KMS-11 (cell line): ENCODE results near the gene TBL1X.

Source experiments
- H2AFZ ChIP-seq: fragments of 200-600 bp; sonication (generic); 2 replicates; pipeline ENCODE4 v1.6.1; 2016; ENCODE audit warnings: antibody characterized with exemption, mixed run types, low read depth
- H3K27ac ChIP-seq: fragments of 200-600 bp; sonication (generic); 2 replicates; pipeline ENCODE4 v1.6.1; 2016; ENCODE audit warnings: mild to moderate bottlenecking, mixed run types
- H3K27me3 ChIP-seq: fragments of 200-600 bp; sonication (generic); 2 replicates; pipeline ENCODE4 v1.6.1; 2017; ENCODE audit warnings: mild to moderate bottlenecking, low read depth, mixed run types, moderate library complexity; ENCODE audit not compliant: insufficient read depth
- H3K36me3 ChIP-seq: fragments of 200-600 bp; sonication (generic); 2 replicates; pipeline ENCODE4 v1.6.1; 2017; ENCODE audit warnings: mild to moderate bottlenecking, mixed run types; ENCODE audit not compliant: insufficient read depth
- H3K4me1 ChIP-seq: fragments of 200-600 bp; sonication (generic); 2 replicates; pipeline ENCODE4 v1.6.1; 2016; ENCODE audit warnings: mild to moderate bottlenecking, low read depth, mixed run types; ENCODE audit not compliant: poor library complexity, severe bottlenecking
- H3K4me2 ChIP-seq: fragments of 200-600 bp; sonication (generic); 2 replicates; pipeline ENCODE4 v1.7.0; 2016; ENCODE audit warnings: mild to moderate bottlenecking, mixed run types
- H3K4me3 ChIP-seq: fragments of 200-600 bp; sonication (generic); IDR thresholded peaks from 2 replicates; pipeline ENCODE4 v1.6.1; 2017; ENCODE audit warnings: low read depth, low read length, mixed read lengths; ENCODE audit not compliant: insufficient read depth
- H3K79me2 ChIP-seq: fragments of 200-600 bp; sonication (generic); 2 replicates; pipeline ENCODE4 v1.6.1; 2016; ENCODE audit warnings: low read depth, mixed run types; ENCODE audit not compliant: insufficient read depth
- H3K9ac ChIP-seq: fragments of 200-600 bp; sonication (generic); 2 replicates; pipeline ENCODE4 v1.6.1; 2016; ENCODE audit warnings: mild to moderate bottlenecking, mixed run types
- H4K20me1 ChIP-seq: fragments of 200-600 bp; sonication (generic); 2 replicates; pipeline ENCODE4 v1.6.1; 2016; ENCODE audit warnings: mild to moderate bottlenecking, mixed run types; ENCODE audit not compliant: insufficient read depth
- CTCF ChIP-seq: fragments of 200-600 bp; sonication (generic); conservative IDR thresholded peaks from 2 replicates; pipeline ENCODE4 v1.6.1; 2017; ENCODE audit warnings: low read depth, mild to moderate bottlenecking, antibody characterized with exemption, low read length, moderate library complexity, mixed read lengths

TBL1X gene

GRCh38 chrX:9739130-9739529 lies 274.3 kb downstream of the TBL1X start:
- Histone ChIP-seq H3K36me3 (no peaks in the 10 kb centered on the region), H3K4me3 (no peak overlapping the region), H4K20me1 (no peaks in the 10 kb centered on the region), H2AFZ (no peak overlapping the region), H3K27ac (no peak overlapping the region), H3K4me1 (no peaks in the 10 kb centered on the region), H3K79me2 (no peaks in the 10 kb centered on the region), H3K9ac (no peak overlapping the region), H3K4me2 (no peak overlapping the region), H3K27me3 (no peaks in the 10 kb centered on the region)
- no peak for TF ChIP-seq CTCF

GRCh38 chrX:9745417-9746115 lies 280.7 kb downstream of the TBL1X start:
- Histone ChIP-seq H4K20me1 (no peaks in the 10 kb centered on the region), H2AFZ (no peak overlapping the region; the same call in 1 of the 2 replicates), H3K9ac (no peak overlapping the region), H3K27me3 (no peaks in the 10 kb centered on the region), H3K4me1 (no peaks in the 10 kb centered on the region), H3K79me2 (no peaks in the 10 kb centered on the region), H3K36me3 (no peaks in the 10 kb centered on the region), H3K4me3 (no peak overlapping the region), H3K4me2 (no peak overlapping the region), H3K27ac (no peak overlapping the region)
- no peak for TF ChIP-seq CTCF

- Histone ChIP-seq H3K79me2 (no peaks in the 10 kb centered on the region), H3K27ac (no peak overlapping the region), H3K4me1 (no peaks in the 10 kb centered on the region), H2AFZ (no peak overlapping the region), H3K4me3 (no peak overlapping the region), H3K4me2 (no peak overlapping the region), H3K36me3 (no peaks in the 10 kb centered on the region), H4K20me1 (no peaks in the 10 kb centered on the region), H3K27me3 (no peaks in the 10 kb centered on the region), H3K9ac (no peak overlapping the region)
- no peak for TF ChIP-seq CTCF
These were observed 281.5 kb downstream of the TBL1X start for GRCh38 chrX:9746148-9746888.

- TF ChIP-seq CTCF: no peak
- H3K36me3 ChIP-seq: no peaks in the 10 kb centered on the region
- no peak overlapping the region for H3K4me3 ChIP-seq
- no peak overlapping the region for H2AFZ ChIP-seq
- H3K4me2 ChIP-seq: no peak overlapping the region
- no peak overlapping the region for H3K9ac ChIP-seq
- no peaks in the 10 kb centered on the region for H3K79me2 ChIP-seq
- H3K27ac ChIP-seq: no peak overlapping the region
- no peaks in the 10 kb centered on the region for H3K4me1 ChIP-seq
- no peaks in the 10 kb centered on the region for H4K20me1 ChIP-seq
- H3K27me3 ChIP-seq: no peaks in the 10 kb centered on the region
These were observed 282.8 kb downstream of the TBL1X start for GRCh38 chrX:9747644-9748043.
